Measurements from ENCODE around the gene PNLIPRP1.

DNA sequence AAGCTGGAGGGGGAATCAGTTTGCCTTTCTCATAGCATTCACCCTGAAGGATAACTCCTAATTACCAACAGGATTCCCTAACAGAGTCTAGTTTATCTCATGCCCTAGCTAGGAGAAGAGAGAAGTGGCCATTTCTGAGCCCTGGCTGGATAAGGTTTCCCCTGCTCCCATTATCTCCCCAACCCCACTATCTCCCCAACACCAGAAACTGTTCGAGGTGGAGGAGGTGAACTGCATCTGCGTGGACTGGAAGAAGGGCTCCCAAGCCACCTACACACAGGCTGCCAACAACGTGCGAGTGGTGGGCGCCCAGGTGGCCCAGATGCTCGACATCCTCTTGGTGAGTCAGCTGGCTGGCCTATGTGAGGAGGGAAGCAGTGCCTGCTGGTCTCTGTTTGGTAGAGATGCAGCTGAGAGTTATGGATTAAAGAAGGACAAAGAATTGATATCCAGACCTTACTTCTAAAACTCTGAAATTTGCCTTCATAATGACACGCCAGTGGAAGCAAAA is 3.8 kb downstream of the PNLIPRP1 start:
- TF ChIP-seq, protein P1, sequence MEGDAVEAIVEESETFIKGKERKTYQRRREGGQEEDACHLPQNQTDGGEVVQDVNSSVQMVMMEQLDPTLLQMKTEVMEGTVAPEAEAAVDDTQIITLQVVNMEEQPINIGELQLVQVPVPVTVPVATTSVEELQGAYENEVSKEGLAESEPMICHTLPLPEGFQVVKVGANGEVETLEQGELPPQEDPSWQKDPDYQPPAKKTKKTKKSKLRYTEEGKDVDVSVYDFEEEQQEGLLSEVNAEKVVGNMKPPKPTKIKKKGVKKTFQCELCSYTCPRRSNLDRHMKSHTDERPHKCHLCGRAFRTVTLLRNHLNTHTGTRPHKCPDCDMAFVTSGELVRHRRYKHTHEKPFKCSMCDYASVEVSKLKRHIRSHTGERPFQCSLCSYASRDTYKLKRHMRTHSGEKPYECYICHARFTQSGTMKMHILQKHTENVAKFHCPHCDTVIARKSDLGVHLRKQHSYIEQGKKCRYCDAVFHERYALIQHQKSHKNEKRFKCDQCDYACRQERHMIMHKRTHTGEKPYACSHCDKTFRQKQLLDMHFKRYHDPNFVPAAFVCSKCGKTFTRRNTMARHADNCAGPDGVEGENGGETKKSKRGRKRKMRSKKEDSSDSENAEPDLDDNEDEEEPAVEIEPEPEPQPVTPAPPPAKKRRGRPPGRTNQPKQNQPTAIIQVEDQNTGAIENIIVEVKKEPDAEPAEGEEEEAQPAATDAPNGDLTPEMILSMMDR (IDR thresholded peaks at IDR 0.05; ENCODE audit: low read depth, low read length): no peak
- TF ChIP-seq POLR2A (IDR thresholded peaks at IDR 0.05; ENCODE audit: extremely low read depth, insufficient read length): no peak
- TF ChIP-seq, protein P2, sequence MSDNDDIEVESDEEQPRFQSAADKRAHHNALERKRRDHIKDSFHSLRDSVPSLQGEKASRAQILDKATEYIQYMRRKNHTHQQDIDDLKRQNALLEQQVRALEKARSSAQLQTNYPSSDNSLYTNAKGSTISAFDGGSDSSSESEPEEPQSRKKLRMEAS (IDR thresholded peaks at IDR 0.05; ENCODE audit: low read depth, low read length): no peak

Data from NB4 (cell line).